ENCODE data around the gene MLKL.

DNA sequence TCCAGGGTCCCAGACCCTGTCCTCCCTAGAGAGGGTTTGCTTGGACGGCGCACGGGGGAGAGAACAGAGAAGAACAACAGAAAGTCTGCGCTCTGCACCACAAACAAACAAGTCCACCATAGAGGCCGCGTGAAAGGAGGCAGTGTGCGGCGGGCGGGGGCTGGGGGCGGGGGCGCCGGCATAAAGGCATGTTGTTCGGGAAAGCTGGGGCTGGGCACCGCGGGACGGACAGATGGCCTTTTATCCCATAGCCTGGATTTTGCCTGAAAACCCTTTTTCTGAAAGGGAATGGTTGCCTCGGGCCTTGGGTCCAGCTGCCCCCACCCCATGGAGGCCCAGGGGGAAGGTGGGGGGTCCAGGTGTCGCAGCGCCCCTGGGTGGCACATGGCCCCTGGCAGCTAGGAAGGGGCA, 48.0 kb upstream of the MLKL start:
- TF ChIP-seq, protein P1, sequence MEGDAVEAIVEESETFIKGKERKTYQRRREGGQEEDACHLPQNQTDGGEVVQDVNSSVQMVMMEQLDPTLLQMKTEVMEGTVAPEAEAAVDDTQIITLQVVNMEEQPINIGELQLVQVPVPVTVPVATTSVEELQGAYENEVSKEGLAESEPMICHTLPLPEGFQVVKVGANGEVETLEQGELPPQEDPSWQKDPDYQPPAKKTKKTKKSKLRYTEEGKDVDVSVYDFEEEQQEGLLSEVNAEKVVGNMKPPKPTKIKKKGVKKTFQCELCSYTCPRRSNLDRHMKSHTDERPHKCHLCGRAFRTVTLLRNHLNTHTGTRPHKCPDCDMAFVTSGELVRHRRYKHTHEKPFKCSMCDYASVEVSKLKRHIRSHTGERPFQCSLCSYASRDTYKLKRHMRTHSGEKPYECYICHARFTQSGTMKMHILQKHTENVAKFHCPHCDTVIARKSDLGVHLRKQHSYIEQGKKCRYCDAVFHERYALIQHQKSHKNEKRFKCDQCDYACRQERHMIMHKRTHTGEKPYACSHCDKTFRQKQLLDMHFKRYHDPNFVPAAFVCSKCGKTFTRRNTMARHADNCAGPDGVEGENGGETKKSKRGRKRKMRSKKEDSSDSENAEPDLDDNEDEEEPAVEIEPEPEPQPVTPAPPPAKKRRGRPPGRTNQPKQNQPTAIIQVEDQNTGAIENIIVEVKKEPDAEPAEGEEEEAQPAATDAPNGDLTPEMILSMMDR (IDR thresholded peaks at IDR 0.05; ENCODE audit: extremely low read depth in 1 of 2, insufficient read depth in 1 of 2, low read depth in 1 of 2, low read length in 2 of 2): no peak
- TF ChIP-seq EZH2 (IDR thresholded peaks at IDR 0.05; ENCODE audit: borderline replicate concordance, low read depth, low read length, severe bottlenecking): no peak
- TF ChIP-seq POLR2A (IDR thresholded peaks at IDR 0.05; ENCODE audit: low read depth, low read length): no peak
- TF ChIP-seq POLR2AphosphoS5 (IDR thresholded peaks at IDR 0.05; ENCODE audit: insufficient read depth, low read depth, low read length): no peak
- TF ChIP-seq, protein P2, sequence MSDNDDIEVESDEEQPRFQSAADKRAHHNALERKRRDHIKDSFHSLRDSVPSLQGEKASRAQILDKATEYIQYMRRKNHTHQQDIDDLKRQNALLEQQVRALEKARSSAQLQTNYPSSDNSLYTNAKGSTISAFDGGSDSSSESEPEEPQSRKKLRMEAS (IDR thresholded peaks at IDR 0.05; ENCODE audit: insufficient read depth, insufficient read length): no peak
